ENCODE measurements around the gene ATP6V1F. TPM values are rescaled to one million over a fixed set of nuclear protein-coding genes. Genes with fewer than 3 reads are reported as not detected.

The ATP6V1F gene
- total RNA-seq, 4 donors from 2014 or later, result 31.2 to 137 (median 61.3) TPM

- no peak for TF ChIP-seq POLR2A (IDR thresholded peaks at IDR 0.05)
- TF ChIP-seq, protein P1, sequence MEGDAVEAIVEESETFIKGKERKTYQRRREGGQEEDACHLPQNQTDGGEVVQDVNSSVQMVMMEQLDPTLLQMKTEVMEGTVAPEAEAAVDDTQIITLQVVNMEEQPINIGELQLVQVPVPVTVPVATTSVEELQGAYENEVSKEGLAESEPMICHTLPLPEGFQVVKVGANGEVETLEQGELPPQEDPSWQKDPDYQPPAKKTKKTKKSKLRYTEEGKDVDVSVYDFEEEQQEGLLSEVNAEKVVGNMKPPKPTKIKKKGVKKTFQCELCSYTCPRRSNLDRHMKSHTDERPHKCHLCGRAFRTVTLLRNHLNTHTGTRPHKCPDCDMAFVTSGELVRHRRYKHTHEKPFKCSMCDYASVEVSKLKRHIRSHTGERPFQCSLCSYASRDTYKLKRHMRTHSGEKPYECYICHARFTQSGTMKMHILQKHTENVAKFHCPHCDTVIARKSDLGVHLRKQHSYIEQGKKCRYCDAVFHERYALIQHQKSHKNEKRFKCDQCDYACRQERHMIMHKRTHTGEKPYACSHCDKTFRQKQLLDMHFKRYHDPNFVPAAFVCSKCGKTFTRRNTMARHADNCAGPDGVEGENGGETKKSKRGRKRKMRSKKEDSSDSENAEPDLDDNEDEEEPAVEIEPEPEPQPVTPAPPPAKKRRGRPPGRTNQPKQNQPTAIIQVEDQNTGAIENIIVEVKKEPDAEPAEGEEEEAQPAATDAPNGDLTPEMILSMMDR (IDR thresholded peaks at IDR 0.05), result no peak
- no peaks in the 10 kb centered on the region for H3K27me3 ChIP-seq
- H3K36me3 ChIP-seq, result no peaks in the 10 kb centered on the region
- DNase-seq, result no peak
- no peaks in the 10 kb centered on the region for H3K4me1 ChIP-seq
- H3K27ac ChIP-seq, result no peak overlapping the region
- no peaks in the 10 kb centered on the region for H3K9me3 ChIP-seq
- intact Hi-C loops (cut with DNase I; ENCODE audit: low total_unique reads), result no loop called here
- H3K4me3 ChIP-seq, result no peak overlapping the region
Observed at GRCh38 chr7:128844777-128845311, 17.8 kb upstream of the ATP6V1F start.

- TF ChIP-seq POLR2A (IDR thresholded peaks at IDR 0.05), result no peak
- TF ChIP-seq, protein P1 (IDR thresholded peaks at IDR 0.05), result no peak
- Histone ChIP-seq H3K4me3 (no peak overlapping the region), H3K9me3 (no peaks in the 10 kb centered on the region), H3K4me1 (no peaks in the 10 kb centered on the region), H3K27ac (no peak overlapping the region), H3K27me3 (no peaks in the 10 kb centered on the region), H3K36me3 (no peaks in the 10 kb centered on the region)
- intact Hi-C loops (cut with DNase I; ENCODE audit: low total_unique reads), result no loop called here
- no peak for DNase-seq
Observed at GRCh38 chr7:128845475-128845874, 17.2 kb upstream of the ATP6V1F start.

- no peak for TF ChIP-seq POLR2A (IDR thresholded peaks at IDR 0.05)
- TF ChIP-seq, protein P1 (IDR thresholded peaks at IDR 0.05), result no peak
- no peak overlapping the region for H3K4me3 ChIP-seq
- no peaks in the 10 kb centered on the region for H3K9me3 ChIP-seq
- no peak for DNase-seq
- no peak overlapping the region for H3K27ac ChIP-seq
- intact Hi-C loops (cut with DNase I; ENCODE audit: low total_unique reads), result no loop called here
- no peaks in the 10 kb centered on the region for H3K27me3 ChIP-seq
- H3K4me1 ChIP-seq, result no peaks in the 10 kb centered on the region
- H3K36me3 ChIP-seq, result no peaks in the 10 kb centered on the region
Observed at GRCh38 chr7:128845987-128846386, 16.7 kb upstream of the ATP6V1F start.

GRCh38 chr7:128846781-128847444, 15.7 kb upstream of the ATP6V1F start:
- H3K4me3 ChIP-seq, result no peak overlapping the region
- intact Hi-C loops (cut with DNase I; ENCODE audit: low total_unique reads), result no loop called here
- H3K27ac ChIP-seq, result no peak overlapping the region
- no peak for DNase-seq
- H3K36me3 ChIP-seq, result no peaks in the 10 kb centered on the region
- no peaks in the 10 kb centered on the region for H3K9me3 ChIP-seq
- no peaks in the 10 kb centered on the region for H3K27me3 ChIP-seq
- no peaks in the 10 kb centered on the region for H3K4me1 ChIP-seq
- TF ChIP-seq, protein P1 (IDR thresholded peaks at IDR 0.05), result no peak
- no peak for TF ChIP-seq POLR2A (IDR thresholded peaks at IDR 0.05)

- Histone ChIP-seq H3K9me3 (no peaks in the 10 kb centered on the region), H3K27me3 (no peaks in the 10 kb centered on the region), H3K36me3 (no peaks in the 10 kb centered on the region), H3K27ac (no peak overlapping the region), H3K4me1 (no peaks in the 10 kb centered on the region), H3K4me3 (no peak overlapping the region)
- DNase-seq, result no peak
- intact Hi-C loops (cut with DNase I; ENCODE audit: low total_unique reads), result no loop called here
- TF ChIP-seq POLR2A (IDR thresholded peaks at IDR 0.05), result no peak
- TF ChIP-seq, protein P1 (IDR thresholded peaks at IDR 0.05), result no peak
Observed at GRCh38 chr7:128847721-128848211, 14.9 kb upstream of the ATP6V1F start.
